ENCODE results near the gene DNM3. TPM values are rescaled to one million over a fixed set of nuclear protein-coding genes. Genes with fewer than 3 reads are reported as not detected.

Gene DNM3
- total RNA-seq, 1 experiment from 2014 or later: 2.7 TPM

- DNase-seq: no peak
- no peak overlapping the region for H3K56ac ChIP-seq (ENCODE audit: insufficient read length, low read depth, low read length)
- Mint-ChIP-seq H3K9me3 (no peaks in the 10 kb centered on the region), H3K36me3 (ENCODE audit: insufficient read depth in 1 of 3, low read depth in 3 of 3) (peaks cover 2 to 25% (median 14%) of the 10 kb centered on the region in 3 experiments; a peak in 5 of 7 replicates), H3K4me1 (peaks cover 18 to 26% of the 10 kb centered on the region in 2 experiments), H3K27ac (0 out of 7 replicates have a peak overlapping the region, but pooled peaks of 1 of the 3 experiments have one; percentile 81), H3K27me3 (ENCODE audit: low read depth) (no peaks in the 10 kb centered on the region), H3K4me3 (no peak overlapping the region)
- WGBS (ENCODE audit: extremely low coverage, insufficient read length, low lambda C conversion rate): no CpG with 5 or more reads among the region's 3 CpGs
- H3K27ac ChIP-seq (ENCODE audit: insufficient read length, low read depth, low read length): no peak overlapping the region
- H3K14ac ChIP-seq (ENCODE audit: insufficient read depth, low read length): no peak overlapping the region
- no peak overlapping the region for H2AK5ac ChIP-seq (ENCODE audit: insufficient read length, low read length)
- no peak overlapping the region for H2BK5ac ChIP-seq (ENCODE audit: insufficient read length, low read length)
- H3K79me1 ChIP-seq (ENCODE audit: insufficient read depth, low read depth, low read length, poor library complexity, severe bottlenecking): no peaks in the 10 kb centered on the region
- TF ChIP-seq CTCF (conservative IDR thresholded peaks at IDR 0.05): no peak
- no peak overlapping the region for H3T11ph ChIP-seq (ENCODE audit: low read length)
- H3K9ac ChIP-seq (ENCODE audit: extremely low read depth, insufficient read length, low read length): no peak overlapping the region
- H4K8ac ChIP-seq (replicated peaks; ENCODE audit: insufficient read length, low read depth, low read length): no peak overlapping the region
- no peak overlapping the region for H2BK15ac ChIP-seq (ENCODE audit: low read depth, low read length)
- H3K4me1 ChIP-seq (ENCODE audit: insufficient read depth, low read length): 0 out of 2 replicates have a peak, but pooled peaks cover 2% of the 10 kb centered on the region
- no peak overlapping the region for H3K23ac ChIP-seq (ENCODE audit: insufficient read length, low read depth, low read length)
- H2BK12ac ChIP-seq (ENCODE audit: insufficient read length, low read depth, low read length): no peak overlapping the region
- H2AFZ ChIP-seq (ENCODE audit: low read length): no peak overlapping the region
- no peaks in the 10 kb centered on the region for H3K79me2 ChIP-seq (ENCODE audit: insufficient read depth, low read length)
- H2BK120ac ChIP-seq (ENCODE audit: low read depth, low read length, poor library complexity, severe bottlenecking): no peak overlapping the region
- H3K9me3 ChIP-seq (ENCODE audit: control insufficient read depth, low read depth, low read length): no peaks in the 10 kb centered on the region
- H3K18ac ChIP-seq (ENCODE audit: insufficient read length, low read depth, low read length): no peak overlapping the region
- no peak overlapping the region for H3K4me2 ChIP-seq (ENCODE audit: insufficient read depth, insufficient read length, low read length)
- no peaks in the 10 kb centered on the region for H3K23me2 ChIP-seq (ENCODE audit: insufficient read length, low read depth, low read length, poor library complexity, severe bottlenecking)
- H4K91ac ChIP-seq (ENCODE audit: insufficient read length, low read depth, low read length): no peak overlapping the region
- H4K5ac ChIP-seq (ENCODE audit: insufficient read length, low read depth, low read length): no peak overlapping the region
- no peak overlapping the region for H2BK20ac ChIP-seq (ENCODE audit: low read depth, low read length, poor library complexity, severe bottlenecking)
- no peaks in the 10 kb centered on the region for H4K20me1 ChIP-seq (ENCODE audit: control insufficient read depth, insufficient read depth, insufficient read length)
- no peaks in the 10 kb centered on the region for H3K27me3 ChIP-seq (ENCODE audit: insufficient read depth, low read length)
- H3K4ac ChIP-seq (ENCODE audit: low read depth, low read length): no peak overlapping the region
These were observed 40.4 kb upstream of the DNM3 start for GRCh38 chr1:171800851-171801250.
